Glutamatergic neuron (in vitro differentiated cells): ENCODE measurements around the gene VWA8. TPM values are rescaled to one million over a fixed set of nuclear protein-coding genes. Genes with fewer than 3 reads are reported as not detected.

Source experiments
- DNase-seq: peaks from one replicate; pipeline ENCODE4 v3.0.0; 2022
- H3K27ac Mint-ChIP-seq: one replicate; pipeline ENCODE4 v1.8.0; 2020; ENCODE audit warnings: mild to moderate bottlenecking, mixed read lengths, inconsistent platforms; ENCODE audit not compliant: unreplicated experiment
- H3K27me3 Mint-ChIP-seq: one replicate; pipeline ENCODE4 v1.8.0; 2020; ENCODE audit warnings: mild to moderate bottlenecking, moderate library complexity, mixed read lengths, inconsistent platforms; ENCODE audit not compliant: unreplicated experiment
- H3K36me3 Mint-ChIP-seq: one replicate; pipeline ENCODE4 v1.8.0; 2020; ENCODE audit warnings: mild to moderate bottlenecking, mixed read lengths, inconsistent platforms; ENCODE audit not compliant: unreplicated experiment
- H3K4me1 Mint-ChIP-seq: one replicate; pipeline ENCODE4 v1.8.0; 2020; ENCODE audit warnings: mild to moderate bottlenecking, low read depth, mixed read lengths, inconsistent platforms; ENCODE audit not compliant: unreplicated experiment
- H3K4me3 Mint-ChIP-seq: one replicate; pipeline ENCODE4 v1.8.0; 2020; ENCODE audit warnings: mild to moderate bottlenecking, mixed read lengths, inconsistent platforms; ENCODE audit not compliant: unreplicated experiment
- H3K9me3 Mint-ChIP-seq: one replicate; pipeline ENCODE4 v1.8.0; 2020; ENCODE audit warnings: mild to moderate bottlenecking, moderate library complexity, mixed read lengths, inconsistent platforms; ENCODE audit not compliant: unreplicated experiment
- total RNA-seq: library from RNA; stranded (reverse); fragmentation: NEBNext Ultra II Directional; extraction: Animal tissue kit (Norgen Biotek cat#: 25700); gene quantifications from one replicate; pipeline ENCODE4 v1.2.1, GENCODE V29; 2021; ENCODE audit not compliant: unreplicated experiment
- TF ChIP-seq, protein P1 (sequence below): fragments of 200-600 bp; sonication (generic); IDR thresholded peaks from one replicate; pipeline ENCODE4 v1.5.0; 2021; ENCODE audit not compliant: partially characterized antibody, unreplicated experiment

VWA8 gene
- total RNA-seq, 1 donor from 2014 or later = 16.4 TPM

DNA sequence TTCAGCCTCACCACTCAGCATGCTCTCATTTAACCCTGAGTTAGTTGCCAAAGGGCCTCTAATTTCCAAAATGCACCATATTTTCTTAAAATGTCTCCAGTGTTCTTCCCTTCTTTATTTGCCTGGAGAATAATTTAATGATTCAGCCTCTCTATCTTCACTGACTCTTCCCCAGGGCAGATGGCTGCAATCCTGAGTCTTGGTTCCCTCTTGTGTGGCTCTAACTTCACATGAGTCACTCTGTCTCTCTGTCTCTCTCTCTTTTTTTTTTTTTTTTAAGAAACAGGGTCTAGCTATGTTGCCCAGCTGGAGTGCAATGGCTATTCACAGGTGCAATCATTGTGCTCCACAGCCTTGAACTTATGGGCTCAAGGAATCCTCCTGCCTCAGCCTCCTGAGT lies 251.4 kb downstream of the VWA8 start:
- Mint-ChIP-seq H3K4me3 (no peak overlapping the region), H3K27me3 (no peaks in the 10 kb centered on the region), H3K27ac (no peak overlapping the region), H3K9me3 (no peaks in the 10 kb centered on the region), H3K36me3 (no peaks in the 10 kb centered on the region), H3K4me1 (peaks cover 2% of the 10 kb centered on the region)
- no peak for DNase-seq
- TF ChIP-seq, protein P1, sequence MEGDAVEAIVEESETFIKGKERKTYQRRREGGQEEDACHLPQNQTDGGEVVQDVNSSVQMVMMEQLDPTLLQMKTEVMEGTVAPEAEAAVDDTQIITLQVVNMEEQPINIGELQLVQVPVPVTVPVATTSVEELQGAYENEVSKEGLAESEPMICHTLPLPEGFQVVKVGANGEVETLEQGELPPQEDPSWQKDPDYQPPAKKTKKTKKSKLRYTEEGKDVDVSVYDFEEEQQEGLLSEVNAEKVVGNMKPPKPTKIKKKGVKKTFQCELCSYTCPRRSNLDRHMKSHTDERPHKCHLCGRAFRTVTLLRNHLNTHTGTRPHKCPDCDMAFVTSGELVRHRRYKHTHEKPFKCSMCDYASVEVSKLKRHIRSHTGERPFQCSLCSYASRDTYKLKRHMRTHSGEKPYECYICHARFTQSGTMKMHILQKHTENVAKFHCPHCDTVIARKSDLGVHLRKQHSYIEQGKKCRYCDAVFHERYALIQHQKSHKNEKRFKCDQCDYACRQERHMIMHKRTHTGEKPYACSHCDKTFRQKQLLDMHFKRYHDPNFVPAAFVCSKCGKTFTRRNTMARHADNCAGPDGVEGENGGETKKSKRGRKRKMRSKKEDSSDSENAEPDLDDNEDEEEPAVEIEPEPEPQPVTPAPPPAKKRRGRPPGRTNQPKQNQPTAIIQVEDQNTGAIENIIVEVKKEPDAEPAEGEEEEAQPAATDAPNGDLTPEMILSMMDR = no peak

DNA sequence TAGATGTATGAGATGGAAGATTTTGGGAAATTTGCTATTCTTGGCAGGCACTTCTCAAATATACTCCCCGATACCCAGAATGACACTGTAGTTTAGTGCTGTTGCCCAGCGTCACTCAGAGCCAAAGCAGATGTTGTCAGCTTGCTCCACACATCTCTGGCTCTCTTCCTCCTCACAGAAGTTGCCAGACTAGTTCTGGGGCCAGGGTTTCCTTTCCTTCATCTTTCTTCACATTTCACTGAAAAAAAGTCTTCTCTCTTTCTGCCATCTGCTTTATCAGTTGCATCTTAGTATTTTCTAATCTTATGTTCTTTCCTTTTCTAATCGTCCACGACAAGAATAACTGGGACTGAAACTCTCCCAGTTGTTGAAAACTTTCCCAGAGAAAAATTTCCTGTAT lies 252.2 kb downstream of the VWA8 start:
- TF ChIP-seq, protein P1 = no peak
- Mint-ChIP-seq H3K27me3 (no peaks in the 10 kb centered on the region), H3K4me3 (no peak overlapping the region), H3K36me3 (no peaks in the 10 kb centered on the region), H3K4me1 (peaks cover 2% of the 10 kb centered on the region), H3K27ac (no peak overlapping the region), H3K9me3 (no peaks in the 10 kb centered on the region)
- no peak for DNase-seq

- TF ChIP-seq, protein P1 = no peak
- no peaks in the 10 kb centered on the region for H3K36me3 Mint-ChIP-seq
- H3K4me1 Mint-ChIP-seq = peaks cover 2% of the 10 kb centered on the region
- no peak overlapping the region for H3K4me3 Mint-ChIP-seq
- H3K9me3 Mint-ChIP-seq = no peaks in the 10 kb centered on the region
- no peak overlapping the region for H3K27ac Mint-ChIP-seq
- DNase-seq = no peak
- no peaks in the 10 kb centered on the region for H3K27me3 Mint-ChIP-seq
These were observed 253.6 kb downstream of the VWA8 start for GRCh38 chr13:41707194-41707821.

- no peak for DNase-seq
- H3K4me1 Mint-ChIP-seq = peaks cover 2% of the 10 kb centered on the region
- no peaks in the 10 kb centered on the region for H3K36me3 Mint-ChIP-seq
- no peaks in the 10 kb centered on the region for H3K27me3 Mint-ChIP-seq
- no peak overlapping the region for H3K4me3 Mint-ChIP-seq
- no peaks in the 10 kb centered on the region for H3K9me3 Mint-ChIP-seq
- TF ChIP-seq, protein P1 = no peak
- no peak overlapping the region for H3K27ac Mint-ChIP-seq
These were observed 254.8 kb downstream of the VWA8 start for GRCh38 chr13:41706152-41706551.

DNA sequence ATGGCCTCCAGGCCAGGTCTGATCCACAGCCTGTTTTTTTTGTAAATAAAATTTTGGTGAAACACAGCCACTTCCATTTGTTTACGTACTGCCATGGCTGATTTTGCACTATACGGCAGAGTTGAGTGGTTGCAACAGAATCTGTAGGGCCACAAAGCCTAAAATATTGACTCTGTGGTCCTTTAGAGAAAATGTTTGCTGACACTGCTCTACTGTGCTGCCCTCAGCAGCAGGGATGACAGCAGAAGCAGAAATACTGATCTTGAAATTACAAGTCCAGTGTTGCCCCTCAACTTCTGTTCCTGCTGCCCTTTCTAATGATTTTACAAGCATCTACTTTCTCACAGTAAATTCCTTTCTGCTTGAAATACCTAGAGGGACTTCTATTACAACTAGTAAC lies 258.4 kb downstream of the VWA8 start:
- TF ChIP-seq, protein P1 = no peak
- Mint-ChIP-seq H3K27me3 (no peaks in the 10 kb centered on the region), H3K9me3 (no peaks in the 10 kb centered on the region), H3K36me3 (no peaks in the 10 kb centered on the region), H3K4me3 (no peak overlapping the region), H3K27ac (no peak overlapping the region), H3K4me1 (peaks cover 2% of the 10 kb centered on the region)
- no peak for DNase-seq
